Uterus (tissue), 2 donors: ENCODE results near the gene PLXNA2.

Experiments used
- POLR2A ChIP-seq, 2 donors: fragments of 450-650 bp; IDR thresholded peaks; one replicate each; pipeline ENCODE4 v1.6.1; 2016; ENCODE audit warnings: antibody characterized with exemption in 2 of 2, mild to moderate bottlenecking in 1 of 2, moderate library complexity in 1 of 2
- TF ChIP-seq, protein P1 (sequence below), 4 experiments: fragments of 200-600 bp in 2 of 4; fragments of 450-650 bp in 2 of 4; sonication (generic) in 2 of 4; IDR thresholded peaks; one replicate each; pipeline ENCODE4 v1.5.1; 2016 to 2019; ENCODE audit warnings: antibody characterized with exemption in 4 of 4, mild to moderate bottlenecking in 2 of 4, moderate library complexity in 1 of 4

GRCh38 chr1:207988326-207989165 is 255.6 kb downstream of the PLXNA2 start:
- TF ChIP-seq, protein P1, sequence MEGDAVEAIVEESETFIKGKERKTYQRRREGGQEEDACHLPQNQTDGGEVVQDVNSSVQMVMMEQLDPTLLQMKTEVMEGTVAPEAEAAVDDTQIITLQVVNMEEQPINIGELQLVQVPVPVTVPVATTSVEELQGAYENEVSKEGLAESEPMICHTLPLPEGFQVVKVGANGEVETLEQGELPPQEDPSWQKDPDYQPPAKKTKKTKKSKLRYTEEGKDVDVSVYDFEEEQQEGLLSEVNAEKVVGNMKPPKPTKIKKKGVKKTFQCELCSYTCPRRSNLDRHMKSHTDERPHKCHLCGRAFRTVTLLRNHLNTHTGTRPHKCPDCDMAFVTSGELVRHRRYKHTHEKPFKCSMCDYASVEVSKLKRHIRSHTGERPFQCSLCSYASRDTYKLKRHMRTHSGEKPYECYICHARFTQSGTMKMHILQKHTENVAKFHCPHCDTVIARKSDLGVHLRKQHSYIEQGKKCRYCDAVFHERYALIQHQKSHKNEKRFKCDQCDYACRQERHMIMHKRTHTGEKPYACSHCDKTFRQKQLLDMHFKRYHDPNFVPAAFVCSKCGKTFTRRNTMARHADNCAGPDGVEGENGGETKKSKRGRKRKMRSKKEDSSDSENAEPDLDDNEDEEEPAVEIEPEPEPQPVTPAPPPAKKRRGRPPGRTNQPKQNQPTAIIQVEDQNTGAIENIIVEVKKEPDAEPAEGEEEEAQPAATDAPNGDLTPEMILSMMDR (IDR thresholded peaks at IDR 0.05) = no peak
- TF ChIP-seq POLR2A (IDR thresholded peaks at IDR 0.05) = no peak
